A204.1 (cell line): Measurements from ENCODE around the gene MFRP.

Experiments used
- FAIRE-seq: peaks from 2 replicates; lab custom pipeline; 2012; peaks lifted over from hg19 to GRCh38; lab: Jason Lieb, UNC

Gene MFRP

GRCh38 chr11:119338318-119338890 lies 8.1 kb downstream of the MFRP start:
- peak; percentile 55 for FAIRE-seq

GRCh38 chr11:119337581-119338317 lies 8.8 kb downstream of the MFRP start:
- no peak for FAIRE-seq

- no peak for FAIRE-seq
These were observed 9.6 kb downstream of the MFRP start for GRCh38 chr11:119336744-119337469.

- FAIRE-seq = no peak
These were observed 10.6 kb downstream of the MFRP start for GRCh38 chr11:119335655-119336543.

- FAIRE-seq = no peak
These were observed 11.3 kb downstream of the MFRP start for GRCh38 chr11:119335091-119335654.

GRCh38 chr11:119334174-119334930 lies 12.2 kb downstream of the MFRP start, which contains the start of gene RNF26:
Gene RNF26, plus strand, starts transcription at chr11:119334527. Its CDS starts 596 bp downstream, at chr11:119335123.
- peak; percentile 99 for FAIRE-seq

GRCh38 chr11:119332111-119332765 lies 14.3 kb downstream of the MFRP start:
- no peak for FAIRE-seq

GRCh38 chr11:119330237-119330636 lies 16.3 kb downstream of the MFRP start:
- FAIRE-seq = no peak

- no peak for FAIRE-seq
These were observed 17.2 kb downstream of the MFRP start for GRCh38 chr11:119329320-119329719.

GRCh38 chr11:119324189-119324588 lies 22.3 kb downstream of the MFRP start:
- FAIRE-seq = no peak

GRCh38 chr11:119323532-119324033 lies 22.9 kb downstream of the MFRP start:
- FAIRE-seq = no peak

GRCh38 chr11:119322921-119323531 lies 23.5 kb downstream of the MFRP start:
- no peak for FAIRE-seq

GRCh38 chr11:119322360-119322739 lies 24.2 kb downstream of the MFRP start:
- no peak for FAIRE-seq

GRCh38 chr11:119320776-119321524 lies 25.6 kb downstream of the MFRP start:
- no peak for FAIRE-seq

GRCh38 chr11:119320240-119320775 lies 26.2 kb downstream of the MFRP start:
- FAIRE-seq = no peak

GRCh38 chr11:119319700-119320239 lies 26.7 kb downstream of the MFRP start:
- no peak for FAIRE-seq

- FAIRE-seq = no peak
These were observed 27.3 kb downstream of the MFRP start for GRCh38 chr11:119319136-119319699.
